Endothelial cell of umbilical vein (primary cell): ENCODE results near the gene PGGHG.

Experiments
- CTCF ChIP-seq, 2 donors: IDR thresholded peaks; 1 replicate in 1 of 2; 2 replicates in 1 of 2; pipeline ENCODE4 v1.5.1; 2011; ENCODE audit warnings: low read length in 2 of 2, mild to moderate bottlenecking in 2 of 2, moderate library complexity in 2 of 2, control low read depth in 1 of 2, inconsistent platforms in 1 of 2, low read depth in 1 of 2; ENCODE audit not compliant: insufficient read depth in 1 of 2; ENCODE audit errors: extremely low read depth in 1 of 2
- EZH2 ChIP-seq: IDR thresholded peaks from 2 replicates; pipeline ENCODE4 v1.6.1; 2012; ENCODE audit warnings: borderline replicate concordance, low read depth, mild to moderate bottlenecking, moderate library complexity, low read length, inconsistent platforms; ENCODE audit not compliant: severe bottlenecking
- FOS ChIP-seq: IDR thresholded peaks from 2 replicates; pipeline ENCODE4 v1.6.1; 2011; ENCODE audit warnings: mild to moderate bottlenecking, low read length, moderate library complexity, borderline replicate concordance; ENCODE audit not compliant: insufficient read depth
- POLR2A ChIP-seq: IDR thresholded peaks from 2 replicates; pipeline ENCODE4 v1.6.1; 2012; ENCODE audit warnings: low read depth, mild to moderate bottlenecking, control low read depth, low read length
- POLR2AphosphoS5 ChIP-seq: IDR thresholded peaks from 2 replicates; pipeline ENCODE4 v1.6.1; 2012; ENCODE audit warnings: low read depth, mild to moderate bottlenecking, control low read depth, low read length, moderate library complexity; ENCODE audit not compliant: insufficient read depth

GRCh38 chr11:339963-340362, 51.0 kb downstream of the PGGHG start:
- TF ChIP-seq CTCF (IDR thresholded peaks at IDR 0.05; ENCODE audit: extremely low read depth in 1 of 2, insufficient read depth in 1 of 2, low read depth in 1 of 2, low read length in 2 of 2) = no peak
- no peak for TF ChIP-seq POLR2AphosphoS5
- no peak for TF ChIP-seq POLR2A
- TF ChIP-seq FOS = no peak
- no peak for TF ChIP-seq EZH2
